ENCODE data around the gene OLFML2B.
"Not testable (repeated sequence)": the region's sequence is repeated elsewhere in the genome, so short reads cannot be mapped to it uniquely, and the experiment has no call there.

Gene OLFML2B

DNA sequence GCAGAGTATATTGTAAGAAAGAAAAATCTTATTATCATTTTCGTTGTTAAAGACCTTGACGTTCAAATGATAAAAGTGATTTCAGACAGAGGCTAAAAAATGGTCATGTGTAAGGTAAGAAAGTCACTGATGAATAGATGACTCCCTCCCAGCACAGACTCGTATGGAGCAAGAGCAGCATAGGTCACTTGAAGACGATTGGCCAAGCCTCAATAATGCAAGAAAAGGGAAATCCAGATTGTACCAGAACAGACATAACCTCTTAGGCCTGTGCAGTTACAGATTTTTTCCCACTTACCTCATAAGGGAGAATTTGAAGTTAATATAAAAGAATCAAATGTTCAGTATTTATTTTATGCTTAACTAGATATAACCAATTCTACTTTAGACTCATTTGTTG, 16.3 kb upstream of the OLFML2B start:
- in situ Hi-C loops (cut with MboI; ENCODE audit: low pct_unique_long_range_greater_than_20kb, low sequenced_read_pairs), result no loop called here
- no peak for DNase-seq

- no peak for DNase-seq
- in situ Hi-C loops (cut with MboI; ENCODE audit: low pct_unique_long_range_greater_than_20kb, low sequenced_read_pairs), result no loop called here
Observed at GRCh38 chr1:162038624-162039023, 15.0 kb upstream of the OLFML2B start.

GRCh38 chr1:162036163-162036562, 12.5 kb upstream of the OLFML2B start:
- DNase-seq, result no peak
- in situ Hi-C loops (cut with MboI; ENCODE audit: low pct_unique_long_range_greater_than_20kb, low sequenced_read_pairs), result no loop called here

DNA sequence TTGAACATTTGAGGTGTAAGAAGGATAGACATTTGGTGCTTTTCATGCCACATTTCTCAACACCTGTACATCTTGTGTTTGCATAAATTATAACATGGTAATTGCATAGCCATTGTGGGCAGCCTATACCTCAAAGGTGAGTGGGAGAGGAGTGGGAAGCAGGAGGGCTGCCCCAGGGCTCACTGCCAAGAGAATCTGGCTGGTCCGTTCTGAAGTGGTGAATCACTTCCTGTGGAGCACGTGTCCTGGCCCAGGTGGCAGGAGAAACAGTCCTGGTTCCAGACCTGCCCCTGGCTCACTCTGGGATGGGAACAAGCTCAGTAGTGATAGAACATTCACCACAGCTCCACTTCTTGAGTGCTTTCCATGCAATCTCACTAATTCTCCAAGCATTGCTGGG, 11.6 kb upstream of the OLFML2B start:
- DNase-seq, result no peak
- in situ Hi-C loops (cut with MboI; ENCODE audit: low pct_unique_long_range_greater_than_20kb, low sequenced_read_pairs), result no loop called here

GRCh38 chr1:162033428-162033827, 9.8 kb upstream of the OLFML2B start:
- no peak for DNase-seq
- in situ Hi-C loops (cut with MboI; ENCODE audit: low pct_unique_long_range_greater_than_20kb, low sequenced_read_pairs), result no loop called here

GRCh38 chr1:162030759-162031280, 7.2 kb upstream of the OLFML2B start:
- DNase-seq, result no peak
- in situ Hi-C loops (cut with MboI; ENCODE audit: low pct_unique_long_range_greater_than_20kb, low sequenced_read_pairs), result no loop called here

DNA sequence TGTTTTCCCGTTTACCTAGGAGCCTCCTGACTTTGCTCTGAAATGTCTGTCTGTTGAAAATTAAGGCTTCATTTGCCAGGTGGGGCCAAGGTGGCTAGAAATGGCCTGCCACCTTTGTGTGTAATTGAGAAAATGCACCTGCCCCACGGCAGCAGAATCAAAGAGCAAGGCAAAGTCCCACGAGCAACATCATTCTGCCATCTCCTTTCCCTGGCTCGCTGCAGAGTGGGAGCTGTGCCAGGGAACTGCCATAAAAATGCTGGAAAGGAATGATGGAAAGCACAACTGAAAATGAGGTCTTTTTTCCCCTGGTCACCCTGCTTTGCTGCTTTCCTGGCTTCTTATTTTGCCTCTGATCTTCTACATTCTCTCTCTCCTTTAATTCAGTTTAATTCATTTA, 5.5 kb upstream of the OLFML2B start:
- in situ Hi-C loops (cut with MboI; ENCODE audit: low pct_unique_long_range_greater_than_20kb, low sequenced_read_pairs), result no loop called here
- no peak for DNase-seq

- in situ Hi-C loops (cut with MboI; ENCODE audit: low pct_unique_long_range_greater_than_20kb, low sequenced_read_pairs), result no loop called here
- DNase-seq, result no peak
Observed at GRCh38 chr1:162028726-162029125, 5.1 kb upstream of the OLFML2B start.

DNA sequence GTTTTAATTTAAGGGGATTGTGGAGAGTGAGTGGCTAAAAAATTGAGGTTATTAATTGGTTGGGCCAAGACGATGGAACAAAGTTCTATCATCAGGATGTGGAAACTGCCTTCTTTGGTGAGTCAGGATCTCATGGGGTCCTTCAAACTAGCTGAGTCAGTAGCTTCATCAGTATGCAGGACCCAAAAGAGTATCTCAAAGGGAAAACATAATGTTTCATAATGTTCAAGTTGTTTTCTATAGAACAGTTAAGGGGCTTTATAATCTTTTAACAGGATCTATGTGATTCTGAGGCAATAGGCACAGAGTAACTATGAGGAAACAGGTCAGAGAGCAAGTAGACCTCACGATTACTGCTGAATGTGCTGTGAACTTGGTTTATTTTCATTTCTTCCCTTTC, 3.2 kb upstream of the OLFML2B start:
- in situ Hi-C loops (cut with MboI; ENCODE audit: low pct_unique_long_range_greater_than_20kb, low sequenced_read_pairs), result no loop called here
- no peak for DNase-seq

GRCh38 chr1:162025541-162025940, 1.9 kb upstream of the OLFML2B start:
- in situ Hi-C loops (cut with MboI; ENCODE audit: low pct_unique_long_range_greater_than_20kb, low sequenced_read_pairs), result no loop called here
- no peak for DNase-seq

- DNase-seq, result no peak
- in situ Hi-C loops (cut with MboI; ENCODE audit: low pct_unique_long_range_greater_than_20kb, low sequenced_read_pairs), result no loop called here
Observed at GRCh38 chr1:162023181-162023546, 505 bp downstream of the OLFML2B start.

DNA sequence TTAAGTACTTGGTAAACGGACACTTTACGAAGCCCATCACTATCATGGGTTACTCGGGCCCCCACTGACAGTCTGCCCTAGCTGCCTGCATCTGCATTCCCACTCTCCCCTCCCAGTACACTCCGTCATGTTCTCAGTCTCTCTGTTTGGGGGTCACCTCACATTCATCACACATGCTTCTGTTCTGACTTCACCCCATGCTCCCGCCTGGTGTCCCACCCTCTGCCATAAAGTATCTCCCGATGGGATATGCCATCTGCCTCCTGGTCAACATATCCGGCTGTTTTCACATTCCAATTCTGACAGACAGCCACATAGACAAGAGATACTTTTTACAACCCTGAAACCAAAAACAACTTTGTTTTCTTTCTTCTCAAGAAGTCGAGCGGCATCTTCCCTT, 1.0 kb downstream of the OLFML2B start:
- in situ Hi-C loops (cut with MboI; ENCODE audit: low pct_unique_long_range_greater_than_20kb, low sequenced_read_pairs), result no loop called here

GRCh38 chr1:162021124-162021523, 2.5 kb downstream of the OLFML2B start:
- in situ Hi-C loops (cut with MboI; ENCODE audit: low pct_unique_long_range_greater_than_20kb, low sequenced_read_pairs), result no loop called here

More for the DNA sequence above, 1.0 kb downstream of the OLFML2B start:
- DNase-seq, result no peak

DNA sequence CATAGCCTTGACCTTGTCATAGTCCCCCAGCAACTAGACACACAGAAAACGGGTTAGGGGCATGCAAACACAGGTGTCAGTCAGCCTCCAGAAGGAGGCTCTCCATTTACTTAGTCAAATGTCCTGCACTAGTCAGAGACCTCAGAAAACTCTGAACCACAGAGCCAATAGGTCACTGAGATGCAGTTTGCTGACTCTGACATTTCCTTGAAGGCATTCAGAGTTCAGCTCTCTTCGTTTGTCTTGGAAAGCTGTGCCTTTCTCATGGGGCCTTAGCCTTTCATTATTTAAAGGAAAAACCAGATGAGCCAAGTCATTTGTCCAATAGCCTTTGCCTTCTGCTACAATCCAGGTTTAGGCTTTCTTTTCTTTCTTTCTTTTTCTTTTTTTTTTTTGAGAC, 3.5 kb downstream of the OLFML2B start:
- in situ Hi-C loops (cut with MboI; ENCODE audit: low pct_unique_long_range_greater_than_20kb, low sequenced_read_pairs), result no loop called here
- no peak for DNase-seq

More at GRCh38 chr1:162021124-162021523, 2.5 kb downstream of the OLFML2B start:
- DNase-seq, result no peak

DNA sequence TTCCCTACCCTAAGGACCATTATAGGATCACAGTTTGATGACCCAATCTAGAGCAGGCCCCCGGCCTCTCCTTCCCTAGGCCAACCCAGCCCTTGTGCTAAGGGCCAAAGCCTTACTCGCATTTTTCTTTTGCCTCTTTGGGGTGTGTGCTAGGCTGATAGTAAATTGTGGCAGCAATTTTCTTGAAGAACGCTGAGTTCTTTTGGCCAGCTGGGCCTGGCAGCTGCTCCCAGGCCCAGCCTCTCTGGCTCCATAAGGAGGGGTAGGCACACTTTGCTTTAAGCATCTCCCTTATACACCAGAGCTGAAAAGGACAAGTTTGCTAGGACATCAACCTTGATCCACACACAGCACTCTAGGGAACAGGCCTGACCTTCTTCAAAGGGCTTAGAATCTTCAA, 4.2 kb downstream of the OLFML2B start:
- in situ Hi-C loops (cut with MboI; ENCODE audit: low pct_unique_long_range_greater_than_20kb, low sequenced_read_pairs), result no loop called here
- DNase-seq, result no peak

GRCh38 chr1:162019006-162019405, 4.7 kb downstream of the OLFML2B start:
- no peak for DNase-seq
- in situ Hi-C loops (cut with MboI; ENCODE audit: low pct_unique_long_range_greater_than_20kb, low sequenced_read_pairs), result no loop called here

GRCh38 chr1:162018418-162018817, 5.3 kb downstream of the OLFML2B start:
- in situ Hi-C loops (cut with MboI; ENCODE audit: low pct_unique_long_range_greater_than_20kb, low sequenced_read_pairs), result no loop called here
- DNase-seq, result no peak

DNA sequence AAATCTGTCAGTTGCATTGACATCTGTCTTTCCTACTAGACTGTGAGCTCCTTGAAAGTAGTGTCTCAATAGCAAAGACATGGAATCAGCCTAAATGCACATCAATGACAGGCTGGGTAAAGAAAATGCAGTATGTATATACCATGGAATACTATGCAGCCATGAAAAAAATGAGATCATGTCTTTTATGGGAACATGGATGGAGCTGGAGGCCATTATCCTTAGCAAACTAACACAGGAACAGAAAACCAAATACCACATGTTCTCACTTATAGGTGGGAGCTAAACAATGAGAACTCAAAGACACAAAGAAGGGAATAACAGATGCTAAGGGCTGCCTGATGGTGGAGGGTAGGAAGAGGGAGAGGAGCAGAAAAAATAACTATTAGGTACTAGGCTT, 5.9 kb downstream of the OLFML2B start:
- DNase-seq; in situ Hi-C loops (cut with MboI; ENCODE audit: low pct_unique_long_range_greater_than_20kb, low sequenced_read_pairs): not testable (repeated sequence)

- in situ Hi-C loops (cut with MboI; ENCODE audit: low pct_unique_long_range_greater_than_20kb, low sequenced_read_pairs), result no loop called here
- DNase-seq, result no peak
Observed at GRCh38 chr1:162016631-162017030, 7.0 kb downstream of the OLFML2B start.

DNA sequence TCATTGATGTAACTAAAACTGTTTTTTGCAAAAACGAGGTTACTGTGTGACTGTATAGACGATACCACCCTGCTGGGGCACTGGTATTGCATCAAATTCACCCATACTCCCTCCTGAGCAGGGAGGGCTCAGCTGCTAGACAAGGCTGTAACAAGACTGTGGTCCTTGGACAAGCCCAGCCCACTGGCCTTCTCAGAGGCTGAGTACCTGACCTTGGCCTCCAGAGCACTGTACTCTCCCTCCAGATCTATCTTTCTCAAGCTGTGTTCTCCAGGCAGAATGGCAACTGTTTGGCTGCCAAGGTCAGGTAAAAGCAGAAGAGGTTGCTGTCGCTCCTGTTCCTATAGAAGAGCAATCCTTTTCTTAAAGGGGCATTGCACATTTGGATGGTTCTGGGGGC, 8.5 kb downstream of the OLFML2B start:
- no peak for DNase-seq

GRCh38 chr1:162014202-162014601, 9.5 kb downstream of the OLFML2B start:
- in situ Hi-C loops (cut with MboI; ENCODE audit: low pct_unique_long_range_greater_than_20kb, low sequenced_read_pairs), result no loop called here

More for the DNA sequence above, 8.5 kb downstream of the OLFML2B start:
- in situ Hi-C loops (cut with MboI; ENCODE audit: low pct_unique_long_range_greater_than_20kb, low sequenced_read_pairs), result no loop called here

DNA sequence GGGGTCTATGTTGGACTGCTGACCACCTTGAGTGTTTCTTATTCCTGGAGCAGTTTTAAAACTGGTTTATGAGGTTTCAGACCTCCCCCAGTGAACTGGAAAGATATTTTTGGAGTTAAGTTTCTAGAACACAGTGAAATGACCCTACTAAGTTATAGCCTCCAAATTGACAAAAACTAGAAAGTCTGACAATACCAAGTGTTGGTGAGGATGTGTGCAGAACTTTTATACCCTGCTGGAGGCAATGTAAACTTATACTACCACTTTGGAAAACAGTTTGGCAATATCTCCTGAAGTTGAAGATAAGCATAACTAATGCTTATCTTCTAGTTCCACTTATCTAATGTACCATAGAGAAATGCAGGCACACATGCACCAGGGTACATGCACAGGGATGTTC, 10.4 kb downstream of the OLFML2B start:
- in situ Hi-C loops (cut with MboI; ENCODE audit: low pct_unique_long_range_greater_than_20kb, low sequenced_read_pairs), result no loop called here
- DNase-seq, result no peak

More at GRCh38 chr1:162014202-162014601, 9.5 kb downstream of the OLFML2B start:
- no peak for DNase-seq
